ENCODE measurements around the gene AFP.

Gene AFP

DNA sequence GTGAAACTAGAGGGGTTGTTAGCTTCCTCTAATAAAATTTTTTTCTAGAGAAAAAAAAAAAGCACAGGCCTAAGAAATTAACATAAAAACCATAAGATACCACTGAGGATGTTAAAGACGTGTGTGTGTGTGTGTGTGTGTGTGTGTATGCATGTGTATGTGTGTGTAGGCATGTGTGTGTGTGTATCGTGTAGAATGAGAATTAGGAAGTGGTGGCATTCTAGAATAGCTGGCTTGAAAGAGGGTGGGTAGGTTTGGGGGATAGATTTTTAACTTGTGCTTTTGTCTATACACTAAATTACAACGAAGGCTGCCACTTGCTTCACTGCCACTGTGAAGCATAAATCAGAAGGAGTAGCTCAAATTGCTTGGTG is 23.0 kb downstream of the AFP start:
- DNase-seq (ENCODE audit: low spot score) = no peak

DNA sequence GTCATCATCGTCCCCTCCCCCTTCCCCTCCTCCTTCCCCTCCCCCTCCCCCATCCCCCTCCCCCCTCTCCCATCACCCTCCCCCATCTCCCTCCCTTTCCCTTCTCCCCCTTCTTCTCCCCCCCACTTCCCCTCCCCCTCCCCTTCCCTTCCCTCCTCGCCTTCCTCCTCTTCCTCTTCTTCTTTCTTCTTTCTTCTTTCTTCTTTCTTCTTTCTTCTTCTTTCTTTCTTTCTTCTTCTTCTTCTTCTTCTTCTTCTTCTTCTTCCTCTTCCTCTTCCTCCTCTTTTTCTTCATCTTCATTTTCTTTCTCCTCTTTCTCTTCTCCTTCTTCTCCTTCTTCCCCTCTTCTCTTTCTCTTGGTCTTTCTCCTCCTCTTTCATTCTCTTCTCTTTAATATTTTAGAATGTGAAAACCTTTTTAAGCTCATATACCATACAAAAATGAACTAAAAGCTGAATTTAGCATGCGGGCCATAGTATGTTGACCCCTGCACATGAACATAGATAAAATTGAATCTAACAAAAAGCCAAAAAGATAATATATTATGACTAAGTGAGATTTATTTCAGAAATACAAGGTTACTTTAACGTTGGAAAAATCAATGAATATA is 25.0 kb downstream of the AFP start:
- DNase-seq (ENCODE audit: low spot score) = no peak

DNA sequence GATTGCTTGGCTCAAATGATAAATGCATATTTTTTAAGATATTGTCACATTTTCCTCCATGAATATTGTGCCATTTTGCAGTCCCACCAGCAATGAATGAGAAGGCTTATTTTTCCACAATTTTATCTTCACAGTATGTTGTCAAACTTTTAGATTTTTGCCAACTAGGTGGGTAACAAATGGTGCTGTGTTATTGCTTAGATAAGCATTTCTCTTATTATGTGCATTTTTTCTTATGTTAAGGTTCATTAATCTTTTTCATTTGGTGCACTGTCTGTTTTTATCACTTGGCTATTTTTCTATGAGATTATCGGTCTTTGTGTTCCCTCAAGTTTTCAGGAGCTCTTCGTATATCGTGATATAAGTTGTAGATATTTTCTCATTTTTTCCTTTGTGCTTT is 32.1 kb downstream of the AFP start:
- DNase-seq (ENCODE audit: low spot score) = no peak

DNA sequence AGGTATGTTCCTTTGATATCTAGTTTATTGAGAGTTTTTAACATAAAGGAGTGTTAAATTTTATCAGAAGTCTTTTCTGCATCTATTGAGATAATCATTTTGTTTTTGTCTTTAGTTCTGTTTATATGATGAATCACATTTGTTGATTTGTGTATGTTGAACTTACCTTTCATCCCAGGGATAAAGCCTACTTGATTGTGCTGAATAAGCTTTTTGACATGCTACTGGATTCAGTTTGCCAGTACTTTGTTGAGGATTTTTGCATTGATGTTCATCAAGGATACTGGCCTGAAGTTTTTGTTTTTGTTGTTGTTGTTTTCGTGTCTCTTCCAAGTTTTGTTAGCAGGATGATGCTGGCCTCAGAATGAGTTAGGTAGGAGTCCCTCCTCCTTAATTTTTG is 34.7 kb downstream of the AFP start:
- no peak for DNase-seq (ENCODE audit: low spot score)

DNA sequence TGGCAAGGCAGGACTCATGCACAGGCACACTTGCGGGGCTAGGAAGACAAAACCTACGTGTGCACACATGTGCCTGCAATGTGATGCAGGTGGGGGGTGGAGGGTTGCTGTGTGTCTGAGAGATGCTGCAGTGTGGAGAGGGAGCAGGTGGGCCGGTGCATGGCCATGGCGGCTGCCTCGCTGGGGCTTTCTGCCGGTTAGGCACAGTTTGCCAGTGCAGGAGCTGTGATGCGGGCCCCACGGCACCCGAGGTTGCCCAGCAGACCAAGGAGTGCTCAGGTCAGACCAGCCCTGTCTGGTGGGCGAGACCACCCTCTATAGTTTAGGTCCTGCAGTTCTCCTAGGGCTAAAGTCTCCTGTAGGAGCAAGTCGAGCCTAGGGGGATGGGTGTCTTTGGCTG is 41.2 kb downstream of the AFP start:
- no peak for DNase-seq (ENCODE audit: low spot score)

DNA sequence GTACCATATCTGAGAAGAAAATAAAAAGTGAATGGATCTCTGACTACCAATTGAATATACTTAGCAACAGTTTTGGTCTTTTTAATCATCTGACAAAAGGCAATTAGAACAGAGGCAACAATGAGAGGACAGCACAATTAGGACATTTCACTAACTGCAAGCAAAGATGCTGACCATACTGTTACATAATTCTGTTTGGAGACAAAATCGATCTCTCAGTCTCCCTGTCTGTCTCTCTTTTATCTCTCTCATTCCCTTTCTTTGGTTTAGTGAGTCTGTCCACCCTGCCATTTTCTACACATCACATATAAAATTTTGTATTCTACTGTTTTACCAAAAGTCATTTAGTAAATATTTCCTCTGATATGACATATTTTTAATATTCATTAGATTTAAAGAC is 43.3 kb downstream of the AFP start:
- no peak for DNase-seq (ENCODE audit: low spot score)

GRCh38 chr4:73481358-73481757 is 45.3 kb downstream of the AFP start, which contains the start of gene AFM:
Gene AFM (plus strand): TSS chr4:73481745. CDS start chr4:73481776, 31 bp downstream.
- DNase-seq (ENCODE audit: low spot score) = no peak

GRCh38 chr4:73485085-73485484 is 49.1 kb downstream of the AFP start:
- DNase-seq (ENCODE audit: low spot score) = no peak

DNA sequence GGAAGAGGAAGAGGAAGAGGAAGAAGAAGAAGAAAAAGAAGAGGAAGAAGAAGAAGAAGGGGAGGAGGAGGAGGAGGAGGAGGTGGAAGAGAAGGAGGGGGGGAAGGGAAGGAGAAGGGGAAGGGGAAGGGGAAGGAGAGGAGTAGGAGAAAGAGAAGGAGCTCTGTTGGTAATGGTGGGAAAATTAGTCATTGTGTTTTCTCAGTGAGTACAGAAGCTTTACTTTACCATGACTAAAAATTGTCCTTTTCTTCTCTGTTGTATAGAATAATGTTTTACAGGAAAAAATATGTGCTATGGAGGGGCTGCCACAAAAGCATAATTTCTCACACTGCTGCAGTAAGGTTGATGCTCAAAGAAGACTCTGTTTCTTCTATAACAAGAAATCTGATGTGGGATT is 49.6 kb downstream of the AFP start:
- DNase-seq (ENCODE audit: low spot score) = no peak

- no peak for DNase-seq (ENCODE audit: low spot score)
Measured at GRCh38 chr4:73486497-73486896, 50.5 kb downstream of the AFP start.

GRCh38 chr4:73487233-73487632 is 51.2 kb downstream of the AFP start:
- DNase-seq (ENCODE audit: low spot score) = no peak

DNA sequence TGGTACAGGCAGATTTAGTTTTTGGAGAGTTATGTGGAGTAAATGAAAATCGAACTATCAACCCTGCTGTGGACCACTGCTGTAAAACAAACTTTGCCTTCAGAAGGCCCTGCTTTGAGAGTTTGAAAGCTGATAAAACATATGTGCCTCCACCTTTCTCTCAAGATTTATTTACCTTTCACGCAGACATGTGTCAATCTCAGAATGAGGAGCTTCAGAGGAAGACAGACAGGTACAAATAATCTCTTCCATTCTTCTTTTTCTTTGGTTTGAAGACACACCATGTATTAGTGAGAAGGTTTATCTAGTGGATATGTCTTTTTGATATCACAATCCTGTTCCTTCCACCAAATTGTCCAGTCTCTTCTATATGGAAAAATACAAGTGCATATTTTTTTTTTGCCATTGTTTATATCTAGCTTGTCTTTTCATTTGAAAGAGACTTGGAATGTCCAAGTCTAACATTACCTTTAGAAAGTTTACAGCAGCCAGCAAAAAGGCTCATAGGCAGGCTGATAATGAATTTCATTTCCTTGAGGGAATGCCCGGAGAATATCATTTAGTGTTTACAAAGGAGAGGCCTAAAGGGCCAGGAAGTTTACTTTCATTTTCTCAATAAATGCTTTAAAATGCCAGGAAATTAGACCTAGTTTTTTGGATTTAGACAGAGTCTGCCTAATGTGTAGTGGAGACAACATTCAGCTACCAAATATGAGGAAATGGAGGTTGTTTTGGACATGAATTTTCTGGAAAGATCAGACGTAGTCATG is 64.2 kb downstream of the AFP start:
- DNase-seq (ENCODE audit: low spot score) = peak; percentile 13

- no peak for DNase-seq (ENCODE audit: low spot score)
Measured at GRCh38 chr4:73501664-73502265, 65.7 kb downstream of the AFP start.

DNA sequence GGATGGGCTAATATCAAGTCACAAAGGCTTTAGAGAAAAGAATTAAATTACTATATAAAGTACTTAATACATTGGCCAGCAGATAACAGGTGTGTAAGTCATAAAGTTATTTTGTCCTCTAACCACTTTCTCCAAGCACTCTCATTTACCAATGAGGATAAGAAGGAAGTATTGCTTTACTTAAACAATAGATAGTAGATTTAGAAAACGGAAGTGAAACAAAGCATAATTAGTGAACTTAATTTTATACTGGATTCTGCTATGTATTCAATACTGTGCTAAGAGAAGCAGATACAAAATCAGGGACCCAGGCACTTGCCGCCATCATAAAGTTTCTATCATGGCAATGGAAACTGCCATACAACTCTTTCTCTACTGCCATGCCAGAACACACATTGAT is 69.5 kb downstream of the AFP start:
- DNase-seq (ENCODE audit: low spot score) = no peak
